Lung (tissue), 12 donors: Measurements from ENCODE around the gene L3MBTL1. TPM values are rescaled to one million over a fixed set of nuclear protein-coding genes. Genes with fewer than 3 reads are reported as not detected.

ENCODE experiments used
- ATAC-seq: fragments of 200-7000 bp; cut with Tn5 transposase; one replicate; pipeline ENCODE4 v1.9.1; 2020; ENCODE audit warnings: moderate number of reproducible peaks; ENCODE audit not compliant: insufficient read depth, low FRiP score
- DNase-seq, 3 donors: peaks; one replicate each; pipeline ENCODE4 v3.0.0-alpha.2; 2013 to 2017
- H3K27ac ChIP-seq, 2 donors: one replicate each; pipeline ENCODE4 v1.5.1; 2013; ENCODE audit warnings: mild to moderate bottlenecking in 2 of 2, moderate library complexity in 2 of 2, control low read depth in 1 of 2, inconsistent platforms in 1 of 2, low read depth in 1 of 2, low read length in 1 of 2
- H3K27me3 ChIP-seq, 3 donors: one replicate each; pipeline ENCODE4 v1.5.1; 2013; ENCODE audit warnings: low read length in 2 of 3; ENCODE audit not compliant: control insufficient read depth in 3 of 3, insufficient read depth in 3 of 3
- H3K36me3 ChIP-seq, 4 donors: one replicate each; pipeline ENCODE4 v1.5.1; 2013; ENCODE audit warnings: low read length in 4 of 4, mild to moderate bottlenecking in 1 of 4, moderate library complexity in 1 of 4; ENCODE audit not compliant: control insufficient read depth in 4 of 4, insufficient read depth in 4 of 4
- H3K4me1 ChIP-seq, 5 donors: one replicate each; pipeline ENCODE4 v1.5.1; 2013; ENCODE audit warnings: low read length in 5 of 5, mild to moderate bottlenecking in 2 of 5, moderate library complexity in 1 of 5; ENCODE audit not compliant: control insufficient read depth in 5 of 5, insufficient read depth in 5 of 5
- H3K4me3 ChIP-seq: one replicate; pipeline ENCODE4 v1.5.1; 2013; ENCODE audit warnings: mild to moderate bottlenecking, control low read depth, moderate library complexity
- H3K9ac ChIP-seq, 2 donors: one replicate each; pipeline ENCODE4 v1.5.1; 2013; ENCODE audit warnings: low read length in 2 of 2, control low read depth in 1 of 2; ENCODE audit not compliant: insufficient read depth in 1 of 2
- H3K9me3 ChIP-seq, 4 donors: one replicate each; pipeline ENCODE4 v1.5.1; 2013; ENCODE audit warnings: low read length in 3 of 4, mild to moderate bottlenecking in 1 of 4, moderate library complexity in 1 of 4; ENCODE audit not compliant: control insufficient read depth in 4 of 4, insufficient read depth in 3 of 4
- CTCF ChIP-seq: IDR thresholded peaks from 2 replicates; pipeline ENCODE4 v1.5.1; 2012; ENCODE audit warnings: mild to moderate bottlenecking; ENCODE audit errors: control extremely low read depth, extremely low read depth
- WGBS, 2 donors: extraction: QIAGEN DNeasy Blood & Tissue Kit; methylation state at CpG; one replicate each; pipeline ENCODE4 v1.1.7; 2013; 5-methylcytosine and 5-hydroxymethylcytosine counted together
- polyA plus RNA-seq, 2 donors: library from polyadenylated mRNA; stranded (reverse); fragments of 200-250 nt; gene quantifications; one replicate each; pipeline ENCODE4 v1.2.1, GENCODE V29; 2013
- total RNA-seq, 2 donors: library from RNA; depleted of rRNA in 1 of 2; stranded (reverse); fragments of >200 nt in 1 of 2; gene quantifications; one replicate each; pipeline ENCODE4 v1.2.1, GENCODE V29; 2014 to 2021
- donor health status: control.
- donor health status: control.
- donor health status: Bipolar disorder and iron deficiency.
- donor health status: healthy.
- donor health status: DM: yes; HTN: yes; CAD: no.

Gene L3MBTL1
- total and polyA plus RNA-seq, 4 donors, result 1.7 to 18.6 (median 6.6) TPM

DNA sequence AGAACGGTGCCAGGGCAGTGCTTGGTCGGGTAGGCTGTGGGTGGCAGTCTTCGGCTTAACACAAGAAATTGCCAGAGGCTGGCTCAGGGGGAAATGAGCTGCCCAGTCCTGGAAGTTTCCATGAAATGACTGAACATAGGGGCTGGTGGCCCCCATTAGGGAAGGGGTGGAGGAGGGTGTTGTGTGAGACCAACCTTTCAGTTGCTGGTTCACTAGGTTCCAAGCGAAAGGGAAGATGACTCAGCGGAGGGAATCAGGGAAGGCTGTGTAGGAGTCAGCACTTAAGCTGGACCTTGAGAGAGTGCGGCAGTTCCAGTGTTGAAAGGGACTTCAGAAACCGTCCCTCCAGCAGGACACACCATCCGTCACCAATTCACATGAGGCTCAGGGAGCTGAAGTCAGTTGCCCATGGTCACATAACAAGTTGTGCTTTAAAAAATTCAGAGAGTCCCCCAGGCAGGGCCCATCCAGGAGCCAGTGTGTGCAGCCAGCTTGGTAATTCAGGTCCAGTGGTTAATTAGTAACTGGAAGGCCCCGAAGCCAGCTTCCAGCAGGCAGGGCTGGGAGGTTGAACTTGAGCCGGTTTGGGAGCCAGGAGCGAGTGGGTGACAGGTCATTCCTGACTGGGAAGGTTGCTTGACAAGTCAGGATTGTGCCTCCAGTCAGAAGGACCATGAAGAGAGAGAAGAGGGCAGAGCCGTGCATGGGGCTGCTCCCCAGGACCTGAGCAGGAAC lies 51.1 kb downstream of the L3MBTL1 start, which contains the start of gene SGK2:
Gene SGK2 (plus strand): TSS at position 616 of the 735 bp plus-strand sequence. CDS start 7,469 bp downstream, outside the sequence.
- no peak for TF ChIP-seq CTCF
- H3K4me1 ChIP-seq, result peaks cover 0 to 4% (median 3%) of the 10 kb centered on the region in 5 donors
- no peaks in the 10 kb centered on the region for H3K36me3 ChIP-seq
- H3K9me3 ChIP-seq, result no peaks in the 10 kb centered on the region
- 69 to 70% methylated on average over 12 of the region's 12 CpGs for WGBS, 2 donors
- no peaks in the 10 kb centered on the region for H3K27me3 ChIP-seq
- H3K9ac ChIP-seq, result no peak within 1 kb of the TSS
- peak; percentile 41 to 78 (median 70) for DNase-seq
- no peak within 1 kb of the TSS for H3K27ac ChIP-seq
- no peak for ATAC-seq
- no peak within 1 kb of the TSS for H3K4me3 ChIP-seq

DNA sequence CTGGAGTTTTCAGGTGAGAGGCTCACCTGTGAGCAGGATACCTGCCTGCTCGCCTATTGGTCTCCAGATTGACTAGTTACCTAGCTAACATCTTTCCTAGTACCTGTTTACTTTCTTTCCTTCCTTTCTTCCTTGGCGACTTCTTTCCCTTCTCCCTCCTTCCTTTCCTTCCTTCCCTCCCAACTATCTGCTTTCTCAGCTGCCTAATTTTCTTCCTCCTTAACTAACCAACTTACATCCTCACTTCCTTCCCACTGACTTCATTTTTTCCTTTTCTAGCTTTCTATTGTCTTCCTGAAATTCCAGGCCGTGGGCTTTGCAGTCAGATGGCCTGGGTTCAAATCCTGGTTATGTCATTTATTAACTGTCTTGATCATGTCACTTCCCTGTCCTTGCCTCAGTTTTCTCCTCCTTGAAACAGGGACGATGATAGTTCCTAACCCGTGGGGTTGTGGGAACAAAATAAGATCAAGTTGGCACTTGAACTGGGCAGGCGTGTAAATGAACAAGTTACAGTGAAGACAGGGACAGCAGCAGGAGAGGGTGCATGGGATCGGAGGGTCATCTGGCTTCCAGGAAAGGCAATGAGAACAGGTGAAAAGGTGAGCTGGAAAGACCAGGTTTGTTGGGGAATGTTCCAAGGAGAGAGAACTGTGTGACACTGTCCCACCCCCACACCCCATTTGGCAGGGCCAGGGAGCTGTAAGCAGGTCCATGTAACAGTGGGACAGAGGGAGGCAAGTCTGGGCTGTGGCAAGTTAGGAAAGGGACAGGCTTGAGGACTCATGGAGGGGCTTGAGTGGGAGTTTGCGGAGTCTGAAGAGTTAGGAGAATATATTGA lies 51.9 kb downstream of the L3MBTL1 start:
- no peaks in the 10 kb centered on the region for H3K27me3 ChIP-seq
- peaks cover 0 to 4% (median 3%) of the 10 kb centered on the region in 5 donors for H3K4me1 ChIP-seq
- H3K4me3 ChIP-seq, result no peak overlapping the region
- no peak overlapping the region for H3K27ac ChIP-seq
- ATAC-seq (no peak), DNase-seq (no peak)
- no peaks in the 10 kb centered on the region for H3K36me3 ChIP-seq
- no peak for TF ChIP-seq CTCF
- WGBS, 2 donors, result 68 to 74% methylated on average over 8 of the region's 8 CpGs
- H3K9me3 ChIP-seq, result no peaks in the 10 kb centered on the region
- H3K9ac ChIP-seq, result no peak overlapping the region

- TF ChIP-seq CTCF, result no peak
- H3K4me3 ChIP-seq, result no peak overlapping the region
- H3K9me3 ChIP-seq, result no peaks in the 10 kb centered on the region
- ATAC-seq, result no peak
- H3K4me1 ChIP-seq, result peaks cover 0 to 4% (median 3%) of the 10 kb centered on the region in 5 donors
- no peak overlapping the region for H3K27ac ChIP-seq
- DNase-seq, result no peak
- H3K27me3 ChIP-seq, result no peaks in the 10 kb centered on the region
- 90% methylated on average over 3 of the region's 3 CpGs for WGBS, 2 donors
- H3K36me3 ChIP-seq, result no peaks in the 10 kb centered on the region
- no peak overlapping the region for H3K9ac ChIP-seq
Observed at GRCh38 chr20:43560974-43561373, 53.5 kb downstream of the L3MBTL1 start.
